GM23248 (cell line): ENCODE results near the gene PRSS53.

Experiments used
- EZH2 ChIP-seq: fragments of 200-600 bp; sonication (generic); IDR thresholded peaks from 2 replicates; pipeline ENCODE4 v1.6.1; 2018; ENCODE audit warnings: antibody characterized with exemption, mild to moderate bottlenecking; ENCODE audit not compliant: insufficient read depth, poor library complexity, severe bottlenecking
- EZH2phosphoT487 ChIP-seq: fragments of 200-600 bp; sonication (generic); IDR thresholded peaks from 2 replicates; pipeline ENCODE4 v1.6.1; 2018; ENCODE audit warnings: antibody characterized with exemption, moderate library complexity, mild to moderate bottlenecking, low read depth; ENCODE audit not compliant: insufficient read depth

DNA sequence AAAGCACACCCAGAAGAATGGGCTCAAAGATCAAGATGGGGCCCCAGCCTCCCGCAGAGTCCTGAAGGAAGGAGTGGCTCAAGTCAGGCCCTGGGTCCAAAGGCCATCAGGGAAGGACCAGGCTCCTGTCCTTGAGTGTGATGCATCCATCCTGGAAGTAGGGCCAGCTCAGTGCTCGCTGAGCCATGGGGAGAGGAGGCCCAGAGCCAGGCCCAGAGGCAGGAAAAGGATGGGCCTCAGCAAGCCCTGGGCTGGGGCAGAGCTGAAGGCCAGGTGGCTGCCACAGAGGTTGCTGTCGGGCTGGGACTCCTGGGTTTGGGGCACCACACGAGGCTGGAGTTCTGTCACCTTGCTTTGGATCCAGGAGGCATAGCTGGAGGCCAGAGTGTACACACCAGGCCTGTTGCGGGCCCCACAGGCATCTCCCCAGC lies 43.1 kb upstream of the PRSS53 start:
- no peak for TF ChIP-seq EZH2
- TF ChIP-seq EZH2phosphoT487, result no peak
